ENCODE data around the gene CATSPERD. TPM values are rescaled to one million over a fixed set of nuclear protein-coding genes. Genes with fewer than 3 reads are reported as not detected.
A peak's percentile ranks its signal among the peaks of the same experiment; 100 is the strongest.

The CATSPERD gene
- total and polyA plus RNA-seq, 9 of the 15 experiments (the other 6 are each of a cell fraction or from before 2014, with no cell fraction given), result not detected

DNA sequence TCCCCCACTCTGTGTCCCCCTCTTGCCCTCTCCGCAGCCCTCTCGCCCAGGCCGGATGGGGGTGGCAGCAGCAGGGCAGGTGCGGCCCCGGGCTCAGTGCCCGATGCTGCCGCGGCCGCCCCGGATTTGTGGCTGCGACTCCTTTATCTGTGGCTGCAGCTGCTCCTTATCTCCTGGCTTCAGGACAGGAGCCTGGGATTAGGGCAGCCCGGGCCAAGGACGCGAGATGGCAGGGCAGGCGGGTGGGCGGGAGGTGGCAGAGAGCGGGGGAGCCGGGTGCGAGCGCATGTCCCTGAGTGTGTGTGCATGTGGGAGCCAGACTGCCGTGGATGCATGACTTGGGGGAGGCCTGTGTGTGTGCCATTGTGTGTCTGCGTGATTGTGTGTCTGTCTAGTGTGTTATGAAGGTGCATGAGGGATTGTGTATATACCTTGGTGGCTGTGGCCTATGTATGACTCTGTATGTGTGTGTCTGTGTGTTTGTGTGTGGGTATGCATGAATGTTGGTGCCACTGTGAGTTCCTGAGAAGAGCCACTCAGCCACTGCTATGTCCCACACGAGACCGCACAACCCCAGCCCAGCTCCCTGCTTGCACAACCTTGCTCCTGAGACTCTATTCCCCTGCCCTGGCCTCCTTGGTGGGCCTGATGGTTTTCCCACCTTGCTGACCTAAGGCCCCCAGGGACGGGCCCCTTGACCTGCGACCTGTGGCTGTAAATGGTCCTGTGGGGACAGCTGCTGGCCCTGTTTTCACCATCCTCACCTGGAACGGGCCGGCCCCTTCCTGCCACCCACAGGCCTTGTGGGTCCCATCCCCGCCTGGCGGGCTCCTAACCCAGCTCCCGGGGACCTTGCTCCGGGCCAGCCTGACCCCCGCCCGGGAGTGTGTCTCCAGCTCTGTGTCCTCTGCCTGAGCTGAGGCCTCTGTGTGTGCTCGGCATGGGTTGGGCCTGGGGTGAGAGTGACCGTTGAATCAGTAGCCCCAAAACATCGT is 79.1 kb downstream of the CATSPERD start (continued):
- TF ChIP-seq TOE1 (IDR thresholded peaks at IDR 0.05; ENCODE audit: borderline replicate concordance) (peak; percentile 67; the same call in 1 of the 2 replicates), TOE1 (CRISPR knock-in tag; IDR thresholded peaks at IDR 0.05; ENCODE audit: borderline replicate concordance, low read depth) (no peak), ILF3 (IDR thresholded peaks at IDR 0.05; ENCODE audit: borderline replicate concordance) (no peak), ZNF77 (CRISPR knock-in tag; IDR thresholded peaks at IDR 0.05) (no peak), MCM5 (IDR thresholded peaks at IDR 0.05; ENCODE audit: low read depth) (no peak), FOXA1 (IDR thresholded peaks at IDR 0.05; ENCODE audit: borderline replicate concordance) (no peak), CBX1 (IDR thresholded peaks at IDR 0.05; ENCODE audit: low read depth) (0 out of 2 replicates have a peak, but pooled peaks have one; percentile 27), WHSC1 (IDR thresholded peaks at IDR 0.05; ENCODE audit: low read length) (no peak), NELFE (IDR thresholded peaks at IDR 0.05; ENCODE audit: insufficient read depth, insufficient read length) (no peak), TCF3 (CRISPR knock-in tag; IDR thresholded peaks at IDR 0.05) (peak; percentile 99), MEF2A (IDR thresholded peaks at IDR 0.05; ENCODE audit: control insufficient read depth, low read depth, low read length) (peak; percentile 46; the same call in 1 of the 2 replicates), ZNF347 (CRISPR knock-in tag; IDR thresholded peaks at IDR 0.05; ENCODE audit: low read depth) (no peak), ZBTB33 (CRISPR knock-in tag; IDR thresholded peaks at IDR 0.05) (peak; percentile 83), ZNF140 (CRISPR knock-in tag; IDR thresholded peaks at IDR 0.05) (no peak), E2F1 (CRISPR knock-in tag; IDR thresholded peaks at IDR 0.05) (no peak), ZNF239 (CRISPR knock-in tag; IDR thresholded peaks at IDR 0.05) (peak; percentile 36; the same call in 1 of the 2 replicates), ZSCAN29 (IDR thresholded peaks at IDR 0.05) (peak; percentile 64; the same call in 1 of the 2 replicates), BDP1 (IDR thresholded peaks at IDR 0.05; ENCODE audit: insufficient read depth, insufficient read length) (no peak), ZNF780A (CRISPR knock-in tag; IDR thresholded peaks at IDR 0.05) (no peak)
- TF ChIP-seq, protein P1, sequence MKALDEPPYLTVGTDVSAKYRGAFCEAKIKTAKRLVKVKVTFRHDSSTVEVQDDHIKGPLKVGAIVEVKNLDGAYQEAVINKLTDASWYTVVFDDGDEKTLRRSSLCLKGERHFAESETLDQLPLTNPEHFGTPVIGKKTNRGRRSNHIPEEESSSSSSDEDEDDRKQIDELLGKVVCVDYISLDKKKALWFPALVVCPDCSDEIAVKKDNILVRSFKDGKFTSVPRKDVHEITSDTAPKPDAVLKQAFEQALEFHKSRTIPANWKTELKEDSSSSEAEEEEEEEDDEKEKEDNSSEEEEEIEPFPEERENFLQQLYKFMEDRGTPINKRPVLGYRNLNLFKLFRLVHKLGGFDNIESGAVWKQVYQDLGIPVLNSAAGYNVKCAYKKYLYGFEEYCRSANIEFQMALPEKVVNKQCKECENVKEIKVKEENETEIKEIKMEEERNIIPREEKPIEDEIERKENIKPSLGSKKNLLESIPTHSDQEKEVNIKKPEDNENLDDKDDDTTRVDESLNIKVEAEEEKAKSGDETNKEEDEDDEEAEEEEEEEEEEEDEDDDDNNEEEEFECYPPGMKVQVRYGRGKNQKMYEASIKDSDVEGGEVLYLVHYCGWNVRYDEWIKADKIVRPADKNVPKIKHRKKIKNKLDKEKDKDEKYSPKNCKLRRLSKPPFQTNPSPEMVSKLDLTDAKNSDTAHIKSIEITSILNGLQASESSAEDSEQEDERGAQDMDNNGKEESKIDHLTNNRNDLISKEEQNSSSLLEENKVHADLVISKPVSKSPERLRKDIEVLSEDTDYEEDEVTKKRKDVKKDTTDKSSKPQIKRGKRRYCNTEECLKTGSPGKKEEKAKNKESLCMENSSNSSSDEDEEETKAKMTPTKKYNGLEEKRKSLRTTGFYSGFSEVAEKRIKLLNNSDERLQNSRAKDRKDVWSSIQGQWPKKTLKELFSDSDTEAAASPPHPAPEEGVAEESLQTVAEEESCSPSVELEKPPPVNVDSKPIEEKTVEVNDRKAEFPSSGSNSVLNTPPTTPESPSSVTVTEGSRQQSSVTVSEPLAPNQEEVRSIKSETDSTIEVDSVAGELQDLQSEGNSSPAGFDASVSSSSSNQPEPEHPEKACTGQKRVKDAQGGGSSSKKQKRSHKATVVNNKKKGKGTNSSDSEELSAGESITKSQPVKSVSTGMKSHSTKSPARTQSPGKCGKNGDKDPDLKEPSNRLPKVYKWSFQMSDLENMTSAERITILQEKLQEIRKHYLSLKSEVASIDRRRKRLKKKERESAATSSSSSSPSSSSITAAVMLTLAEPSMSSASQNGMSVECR (CRISPR knock-in tag; IDR thresholded peaks at IDR 0.05), result peak; percentile 42; the same call in 1 of the 2 replicates

Data from K562 (cell line).